Panc1 (cell line): ENCODE data around the gene PSMD3.

Experiments used
- CTCF ChIP-seq: fragments of 450-650 bp; IDR thresholded peaks from 2 replicates; pipeline ENCODE4 v1.5.1; 2017; ENCODE audit warnings: mild to moderate bottlenecking
- POLR2AphosphoS5 ChIP-seq: IDR thresholded peaks from 2 replicates; pipeline ENCODE4 v1.6.1; 2012; ENCODE audit warnings: mild to moderate bottlenecking, low read depth, low read length, moderate library complexity

- no peak for TF ChIP-seq CTCF
- TF ChIP-seq POLR2AphosphoS5 = no peak
Observed at GRCh38 chr17:40033339-40033738, 52.7 kb downstream of the PSMD3 start.
